ENCODE measurements around the gene SLC29A4. TPM values are rescaled to one million over a fixed set of nuclear protein-coding genes. Genes with fewer than 3 reads are reported as not detected.

Gene SLC29A4
- total RNA-seq, 1 experiment from 2014 or later: 38.9 TPM

- intact Hi-C loops (cut with micrococcal nuclease; ENCODE audit: unreplicated experiment): no loop called here
- Histone ChIP-seq H3K36me3 (ENCODE audit: control insufficient read depth, insufficient read depth, low read length) (no peaks in the 10 kb centered on the region), H3K4me1 (ENCODE audit: control insufficient read depth, insufficient read depth, low read length) (no peaks in the 10 kb centered on the region), H3K4me3 (ENCODE audit: low read depth in 2 of 2, low read length in 2 of 2) (no peak overlapping the region), H3K27ac (ENCODE audit: low read length) (no peak overlapping the region), H3K27me3 (ENCODE audit: control insufficient read depth, insufficient read depth, low read length) (no peaks in the 10 kb centered on the region), H3K9me3 (ENCODE audit: control insufficient read depth, insufficient read depth, low read depth, low read length) (no peaks in the 10 kb centered on the region)
- TF ChIP-seq POLR2AphosphoS5 (IDR thresholded peaks at IDR 0.05; ENCODE audit: low read depth, low read length): no peak
- TF ChIP-seq SIN3A (IDR thresholded peaks at IDR 0.05; ENCODE audit: borderline replicate concordance, insufficient read depth, low read depth, low read length): no peak
- TF ChIP-seq TCF7L2 (IDR thresholded peaks at IDR 0.05; ENCODE audit: low read depth, low read length): no peak
- TF ChIP-seq CTCF (IDR thresholded peaks at IDR 0.05): no peak
- no peak for TF ChIP-seq REST (IDR thresholded peaks at IDR 0.05; ENCODE audit: insufficient read depth in 1 of 2, low read depth in 2 of 2, low read length in 1 of 2)
- in situ Hi-C loops (cut with HindIII; ENCODE audit: low pct_unique_long_range_greater_than_20kb, low sequenced_read_pairs): no loop called here
- no peak for ATAC-seq
- ChIA-PET CTCF (no interaction called here), POLR2A (interaction anchor here (0.6 kb wide), 1 partner anchor 14 kb away, joined by 4 read pairs; no protein-coding TSS in a partner anchor)
- BruUV-seq (replicated peaks): no TSS peak
- no peak for DNase-seq (ENCODE audit: low read depth, low spot score)
These were observed 17.6 kb downstream of the SLC29A4 start for GRCh38 chr7:5300366-5300765.

GRCh38 chr7:5302577-5302976 is 19.8 kb downstream of the SLC29A4 start:
- in situ Hi-C loops (cut with HindIII; ENCODE audit: low pct_unique_long_range_greater_than_20kb, low sequenced_read_pairs): no loop called here
- Histone ChIP-seq H3K9me3 (ENCODE audit: control insufficient read depth, insufficient read depth, low read depth, low read length) (no peaks in the 10 kb centered on the region), H3K27ac (ENCODE audit: low read length) (no peak overlapping the region), H3K36me3 (ENCODE audit: control insufficient read depth, insufficient read depth, low read length) (peaks cover 3% of the 10 kb centered on the region; the same call in 1 of the 2 replicates), H3K4me1 (ENCODE audit: control insufficient read depth, insufficient read depth, low read length) (no peaks in the 10 kb centered on the region), H3K27me3 (ENCODE audit: control insufficient read depth, insufficient read depth, low read length) (no peaks in the 10 kb centered on the region), H3K4me3 (ENCODE audit: low read depth in 2 of 2, low read length in 2 of 2) (no peak overlapping the region)
- no peak for TF ChIP-seq REST (IDR thresholded peaks at IDR 0.05; ENCODE audit: insufficient read depth in 1 of 2, low read depth in 2 of 2, low read length in 1 of 2)
- ATAC-seq (peak; percentile 59), DNase-seq (ENCODE audit: low read depth, low spot score) (no peak)
- no TSS peak for BruUV-seq (replicated peaks)
- ChIA-PET CTCF (no interaction called here), POLR2A (no interaction called here)
- intact Hi-C loops (cut with micrococcal nuclease; ENCODE audit: unreplicated experiment): no loop called here
